Activated gamma-delta T cell treated with Interleukin-2 at 50 U/mL for 16 hours (primary cell): Measurements from ENCODE around the gene PHLDA2.

Experiments
- DNase-seq: peaks from one replicate; pipeline ENCODE4 v3.0.0-alpha.2; 2020

Gene PHLDA2

DNA sequence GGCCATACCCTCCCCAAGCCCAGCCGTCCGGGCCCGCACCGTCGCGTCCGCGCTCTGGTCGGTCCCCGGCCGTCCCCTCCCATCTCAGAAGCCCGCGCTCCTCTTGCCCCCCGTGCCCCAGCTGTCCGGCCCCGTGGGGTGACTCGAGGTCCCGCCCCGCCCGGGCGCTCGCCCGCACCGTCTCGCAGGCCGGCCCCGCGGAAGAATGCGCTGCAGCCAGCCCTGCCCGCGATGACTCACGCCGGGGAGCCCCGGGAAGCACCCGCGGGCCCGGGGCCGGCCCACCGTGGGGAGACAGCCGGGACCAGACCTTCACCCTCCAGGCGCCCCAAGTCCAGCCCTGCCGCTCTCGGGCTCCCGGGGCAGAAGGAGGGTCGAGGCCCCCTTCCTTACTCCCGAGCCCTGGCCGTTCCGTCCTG is 320 bp upstream of the PHLDA2 start:
- DNase-seq, result no peak

DNA sequence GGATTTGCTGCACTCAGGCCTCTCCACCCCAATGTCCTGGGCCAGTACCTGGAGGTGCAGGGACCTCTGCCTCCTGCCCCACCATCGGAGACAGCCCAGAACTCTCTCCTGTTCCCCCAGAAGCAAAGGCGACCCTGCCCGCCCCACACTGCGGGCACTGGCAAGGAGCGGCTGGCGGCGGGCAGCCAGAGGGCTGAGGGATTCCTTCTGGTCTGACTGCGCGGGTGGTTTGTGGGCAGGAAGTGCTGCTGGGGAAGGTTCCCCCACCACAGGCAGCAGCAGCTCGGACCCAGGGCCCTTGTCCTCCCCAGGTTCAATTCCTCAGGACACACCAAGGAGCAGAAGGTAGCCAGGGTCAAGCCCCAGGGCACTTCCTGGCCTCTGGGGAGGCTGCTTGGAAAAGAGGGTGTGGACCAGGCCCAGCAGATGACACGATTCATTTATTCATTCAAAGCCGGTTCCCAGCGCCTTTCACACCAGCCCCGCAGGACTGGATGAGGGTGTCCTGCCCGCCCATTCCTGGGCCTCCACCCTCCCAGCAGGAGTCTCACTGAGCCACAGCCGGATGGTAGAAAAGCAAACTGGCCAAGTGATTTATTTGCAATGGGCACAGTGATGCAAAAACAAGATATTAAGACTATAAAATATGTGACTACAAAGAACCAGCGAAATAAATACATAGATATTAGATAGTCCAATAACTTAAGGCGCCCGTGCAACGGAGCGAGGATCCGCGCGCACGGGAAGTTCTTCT is 1.2 kb downstream of the PHLDA2 start:
- DNase-seq, result no peak

DNA sequence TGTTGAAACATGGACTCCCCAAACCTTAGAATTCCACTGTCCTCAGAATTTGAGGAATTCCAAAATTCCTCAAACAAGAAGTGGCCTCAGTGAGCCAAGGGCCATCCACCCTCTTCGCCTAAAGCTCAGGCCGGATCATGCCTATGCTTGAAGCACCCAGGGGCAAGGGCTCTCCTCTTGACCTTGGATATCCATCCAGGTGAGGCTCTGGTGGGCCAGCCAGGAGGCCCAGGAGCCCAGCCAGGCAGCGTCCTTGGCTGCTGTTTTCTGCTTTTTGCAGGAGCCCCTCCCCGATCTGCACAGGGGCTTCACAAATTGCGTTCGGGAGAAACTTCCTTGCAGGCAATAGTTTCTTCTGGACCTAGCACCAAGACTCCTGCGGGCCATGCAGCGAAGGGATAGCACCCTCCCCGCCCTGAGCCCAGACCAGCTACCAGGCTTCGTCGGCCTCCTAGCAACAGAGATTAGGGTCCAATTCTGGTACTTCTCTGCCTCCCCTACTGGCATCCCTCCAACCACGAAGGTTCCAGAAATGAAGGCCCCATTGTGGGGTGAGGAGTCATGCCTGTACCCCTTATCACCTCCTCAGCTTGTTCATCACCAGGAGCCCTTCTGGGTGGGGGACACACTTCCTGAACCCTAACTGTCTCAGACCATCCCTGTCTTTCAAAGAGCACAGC is 2.0 kb downstream of the PHLDA2 start:
- no peak for DNase-seq

DNA sequence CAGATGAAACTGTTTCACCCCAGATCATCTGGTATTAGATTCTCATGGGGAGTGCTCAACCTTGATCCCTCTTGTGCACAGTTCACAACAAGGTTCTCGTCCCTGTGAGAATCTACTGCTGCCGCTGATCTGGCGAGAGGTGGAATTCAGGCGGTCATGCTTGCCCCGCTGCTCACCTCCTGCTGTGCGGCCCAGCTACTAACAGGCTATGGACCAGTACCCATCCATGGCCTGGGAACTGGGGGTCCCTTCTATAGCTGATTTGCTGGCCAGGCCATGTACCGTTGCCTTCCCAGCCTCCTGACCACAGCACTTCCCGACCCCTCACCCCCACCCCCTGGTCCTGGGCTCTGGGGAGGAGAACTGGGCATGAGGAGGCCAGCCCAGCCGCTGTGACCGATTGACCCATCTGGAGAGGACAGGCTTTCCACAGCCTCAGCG is 2.6 kb downstream of the PHLDA2 start:
- DNase-seq, result no peak

DNA sequence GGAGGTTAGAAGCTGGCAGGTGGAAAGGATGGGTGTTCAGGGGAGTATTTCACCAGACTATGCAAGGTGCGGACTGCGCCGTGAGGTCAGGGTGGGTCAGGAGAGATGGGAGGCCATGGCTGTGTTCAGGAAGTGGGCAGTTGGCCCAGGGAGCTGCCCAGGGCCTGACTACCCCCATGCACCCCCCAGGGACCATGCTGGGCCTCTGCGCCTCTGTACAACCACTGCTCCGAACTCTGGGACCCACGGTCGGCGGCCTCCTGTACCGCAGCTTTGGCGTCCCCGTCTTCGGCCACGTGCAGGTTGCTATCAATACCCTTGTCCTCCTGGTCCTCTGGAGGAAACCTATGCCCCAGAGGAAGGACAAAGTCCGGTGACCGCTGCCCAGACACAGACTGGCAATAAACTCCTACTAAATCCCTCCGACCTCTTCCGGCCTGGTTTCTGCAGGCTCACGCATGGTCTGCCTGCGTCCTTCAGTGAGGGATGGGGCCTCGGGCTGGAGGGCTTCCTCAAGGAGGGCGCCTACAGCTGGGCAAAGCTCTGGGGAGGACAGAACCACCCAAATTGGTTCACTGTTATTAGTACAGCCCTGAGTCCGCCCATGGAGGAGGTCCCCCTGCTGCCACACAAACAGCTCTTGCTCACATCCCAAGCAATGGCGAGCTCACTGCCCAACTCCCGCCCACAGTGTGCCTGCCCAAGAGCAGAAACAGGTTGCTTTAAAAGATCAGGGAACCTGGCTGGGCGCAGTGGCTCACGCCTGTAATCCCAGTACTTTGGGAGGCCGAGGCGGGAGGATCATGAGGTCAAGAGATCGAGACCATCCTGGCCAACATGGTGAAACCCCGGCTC is 4.2 kb downstream of the PHLDA2 start:
- no peak for DNase-seq

DNA sequence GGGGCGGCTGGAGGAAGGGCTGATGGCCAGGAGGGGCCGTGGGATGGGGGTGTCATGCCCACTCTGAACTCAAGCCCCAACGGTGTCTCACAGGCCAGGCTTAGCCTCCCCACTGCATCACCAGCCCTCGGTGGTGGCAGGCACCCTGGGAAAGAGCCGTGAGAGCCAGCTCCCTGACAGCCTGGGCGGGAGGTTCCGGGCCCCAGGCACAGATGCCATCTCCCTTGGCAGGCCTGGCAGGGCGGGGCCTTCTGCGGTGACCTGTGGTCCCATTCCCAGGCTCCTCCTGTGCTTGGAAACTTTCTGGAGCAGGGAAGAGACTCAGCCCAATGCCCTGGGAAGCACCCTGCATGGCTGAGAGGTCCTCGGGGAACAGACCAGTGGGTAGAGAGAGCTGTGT is 4.8 kb downstream of the PHLDA2 start:
- no peak for DNase-seq

DNA sequence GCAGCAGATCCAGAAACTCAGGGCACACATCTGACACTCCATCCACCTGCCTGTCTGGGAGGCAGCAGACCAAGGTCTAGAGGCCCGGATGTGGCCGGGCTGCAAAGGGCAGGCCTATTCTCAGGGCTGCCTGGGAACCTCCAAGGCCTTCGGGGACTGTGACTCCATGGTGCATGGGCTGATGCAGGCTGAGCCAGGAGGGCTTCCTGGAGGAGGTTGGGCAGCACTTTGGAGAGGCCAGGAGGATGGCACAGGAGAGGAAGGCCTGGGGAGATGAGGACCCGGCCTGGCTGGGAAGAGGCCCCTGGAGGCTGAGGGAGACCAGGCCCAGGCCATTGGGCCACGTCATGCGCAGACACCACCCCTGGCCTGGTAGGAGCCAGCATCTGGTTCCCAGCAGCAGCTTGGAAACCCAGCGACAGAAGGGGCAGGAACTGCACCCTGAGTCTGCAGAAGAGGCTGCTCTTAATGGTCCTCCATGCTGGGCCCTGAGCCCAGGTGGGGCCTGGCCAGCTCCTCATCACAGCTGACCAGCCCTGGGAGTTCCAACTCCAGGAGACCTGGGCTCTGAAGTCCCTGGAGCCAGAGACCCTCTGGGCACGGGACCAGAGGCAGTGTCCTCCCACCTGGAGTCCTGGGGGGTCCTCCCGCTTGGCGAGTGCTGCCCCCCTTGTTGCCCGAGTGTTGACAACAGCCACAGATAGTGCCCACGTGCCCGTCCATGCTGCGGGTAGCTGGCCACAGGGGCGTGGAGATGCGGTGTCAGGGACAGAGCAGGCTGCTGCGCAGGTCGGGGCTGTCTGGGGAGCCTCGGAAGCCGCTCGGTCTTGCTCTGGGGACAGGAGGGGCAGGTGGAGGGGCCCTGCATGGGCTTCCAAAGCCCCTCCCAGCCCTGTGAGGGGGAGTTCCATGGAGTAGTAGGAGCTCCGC is 5.5 kb downstream of the PHLDA2 start:
- no peak for DNase-seq

DNA sequence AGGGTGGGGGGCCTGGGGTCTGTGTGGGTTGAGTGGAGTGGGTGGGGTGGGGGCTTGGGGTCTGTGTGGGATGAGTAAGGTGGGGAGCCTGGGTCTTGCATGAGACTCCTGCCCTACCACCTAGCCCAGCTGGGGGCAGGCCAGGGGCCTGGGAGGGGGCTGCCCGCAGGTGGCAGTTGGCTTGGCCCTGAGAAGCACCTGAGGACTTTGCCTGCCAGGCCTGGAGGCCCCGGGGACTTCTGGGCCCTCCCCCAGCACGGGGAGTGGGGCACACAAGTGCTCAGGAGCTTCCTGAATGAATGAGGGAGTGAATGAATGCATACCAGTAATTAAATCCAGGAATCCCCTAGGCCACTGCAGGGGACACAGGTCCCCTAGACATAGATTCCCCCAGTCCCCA is 6.6 kb downstream of the PHLDA2 start:
- no peak for DNase-seq

DNA sequence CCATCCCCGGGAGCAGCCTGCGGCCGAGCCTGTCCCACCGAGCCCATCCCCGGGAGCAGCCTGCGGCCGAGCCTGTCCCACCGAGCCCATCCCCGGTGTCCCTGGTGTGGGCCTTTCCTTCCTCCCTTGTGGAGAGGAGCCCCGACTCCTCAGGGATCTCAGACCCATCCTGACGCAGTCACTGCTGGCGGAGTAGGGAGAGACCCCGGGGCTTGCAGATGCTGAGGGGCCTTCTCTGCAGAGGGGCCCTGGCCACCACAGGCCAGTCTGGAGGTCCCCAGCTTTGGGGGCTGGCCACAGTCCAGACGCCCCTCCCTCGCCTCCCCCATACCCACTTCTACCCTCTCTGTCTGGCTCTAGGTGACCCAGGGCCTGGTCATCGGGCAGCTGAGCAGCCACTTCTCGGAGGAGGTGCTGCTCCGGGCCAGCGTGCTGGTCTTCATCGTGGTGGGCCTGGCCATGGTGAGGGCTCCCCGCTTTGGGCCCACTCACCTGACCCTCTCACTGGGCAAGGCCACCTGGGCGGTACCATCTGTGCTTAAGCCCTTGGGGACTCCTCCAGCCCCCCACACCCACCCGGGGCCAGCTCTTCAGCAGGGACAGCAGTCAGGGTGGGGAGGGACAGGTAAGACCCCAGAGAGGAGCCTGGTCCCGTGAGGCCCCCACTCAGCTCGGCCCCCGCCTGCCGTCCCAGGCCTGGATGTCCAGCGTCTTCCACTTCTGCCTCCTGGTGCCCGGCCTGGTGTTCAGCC is 7.3 kb downstream of the PHLDA2 start:
- no peak for DNase-seq

DNA sequence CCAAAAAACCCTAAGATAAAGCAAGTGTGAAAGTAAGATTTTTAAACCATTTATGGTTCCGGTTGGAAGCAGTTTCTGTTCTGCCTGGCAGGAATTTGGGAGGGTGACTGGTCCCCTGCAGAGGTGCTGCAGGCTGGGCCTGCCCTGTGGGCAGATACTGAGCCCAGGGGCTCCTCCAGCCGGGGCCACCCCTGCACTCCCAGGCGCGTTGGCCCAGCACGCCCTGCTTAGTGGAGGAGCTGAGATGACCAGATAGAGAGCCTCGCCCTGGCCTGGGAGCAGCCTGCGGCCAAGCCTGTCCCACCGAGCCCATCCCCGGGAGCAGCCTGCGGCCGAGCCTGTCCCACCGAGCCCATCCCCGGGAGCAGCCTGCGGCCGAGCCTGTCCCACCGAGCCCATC is 8.0 kb downstream of the PHLDA2 start:
- DNase-seq, result no peak

DNA sequence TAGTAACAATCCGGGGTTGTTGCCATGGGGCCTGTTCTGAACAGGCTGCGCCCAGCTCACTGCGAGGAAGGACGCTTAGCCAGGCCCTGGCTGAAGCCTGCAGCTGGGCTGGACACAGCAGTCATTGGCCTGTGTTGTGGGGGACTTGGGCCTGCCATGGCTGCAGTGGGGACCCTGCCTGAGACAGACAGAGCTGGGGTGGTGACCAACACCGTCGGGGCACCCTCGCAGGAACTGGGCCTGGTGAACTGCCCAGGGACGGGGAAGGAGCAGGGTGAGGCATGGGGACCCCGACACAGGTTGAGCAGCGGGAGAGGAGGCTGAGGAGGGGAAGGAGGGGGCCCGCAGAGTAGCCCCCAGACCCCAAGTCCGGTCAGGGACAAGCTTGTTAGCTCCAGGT is 8.9 kb downstream of the PHLDA2 start:
- DNase-seq, result no peak

DNA sequence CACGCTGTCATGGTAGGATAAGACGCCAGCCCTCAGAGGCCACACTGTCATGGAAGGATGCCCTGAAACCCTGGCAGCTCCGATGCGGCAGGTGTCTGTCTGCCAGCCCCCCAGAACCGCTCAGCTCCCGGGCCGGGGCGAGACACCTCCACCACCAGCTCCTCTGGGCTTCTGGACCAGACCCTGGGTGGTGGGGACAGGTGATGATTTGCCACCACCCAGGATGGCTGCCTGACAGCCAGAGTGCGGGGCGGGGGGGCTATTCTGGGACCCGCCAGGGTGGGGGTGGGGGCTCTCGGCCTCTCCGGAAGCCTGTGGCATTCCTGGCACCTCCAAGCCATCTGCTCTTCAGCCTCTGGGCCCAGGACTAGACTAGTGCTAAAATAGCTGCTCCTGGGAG is 9.4 kb downstream of the PHLDA2 start:
- DNase-seq, result no peak

DNA sequence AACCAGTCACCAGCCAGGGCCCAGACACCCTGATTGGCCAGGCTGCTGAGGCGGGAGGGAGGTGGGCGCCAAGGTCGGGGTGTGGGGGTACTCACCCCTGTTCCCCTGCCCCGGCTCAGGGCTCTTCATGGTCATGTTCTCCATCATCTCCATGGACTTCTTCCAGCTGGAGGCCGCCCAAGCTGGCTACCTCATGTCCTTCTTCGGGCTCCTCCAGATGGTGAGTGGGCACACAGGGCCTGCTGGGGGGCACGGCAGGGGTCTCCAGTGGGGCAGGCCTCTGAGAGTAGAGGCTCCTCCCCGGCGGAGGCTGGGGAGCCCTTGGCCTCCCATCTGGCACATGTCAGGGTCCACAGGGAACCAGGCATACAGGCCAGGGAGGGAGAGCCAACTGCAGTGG is 10.0 kb downstream of the PHLDA2 start:
- DNase-seq, result no peak

DNA sequence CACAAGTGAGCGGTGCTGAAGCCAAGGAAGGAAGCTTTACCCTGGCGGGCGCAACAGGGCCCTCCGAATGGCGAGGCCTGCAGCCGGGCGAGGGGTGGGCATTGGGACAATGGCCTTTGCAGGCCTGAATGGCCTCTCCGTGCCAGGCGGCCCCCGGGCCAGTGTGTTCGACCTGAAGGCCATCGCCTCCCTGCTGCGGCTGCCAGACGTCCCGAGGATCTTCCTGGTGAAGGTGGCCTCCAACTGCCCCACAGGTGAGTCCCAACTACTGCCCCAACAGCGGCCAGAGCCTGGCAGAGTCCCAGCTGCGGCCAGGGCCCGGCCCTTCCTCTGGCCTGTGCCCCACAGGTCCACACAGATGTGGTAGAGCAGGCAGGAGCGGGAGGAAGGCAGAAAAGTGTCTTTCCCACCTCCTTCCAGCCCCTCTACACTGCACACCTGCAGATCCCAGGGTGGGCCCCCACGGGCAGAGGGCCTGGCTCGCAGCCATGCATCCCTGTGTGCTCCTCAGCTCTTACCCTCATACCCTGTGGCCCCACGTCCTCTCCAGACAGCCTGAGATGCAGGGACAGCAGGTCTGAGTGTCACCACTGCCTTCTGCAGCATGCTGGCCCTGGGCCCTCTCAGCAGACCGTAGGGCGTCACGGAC is 11.3 kb downstream of the PHLDA2 start:
- DNase-seq, result no peak

DNA sequence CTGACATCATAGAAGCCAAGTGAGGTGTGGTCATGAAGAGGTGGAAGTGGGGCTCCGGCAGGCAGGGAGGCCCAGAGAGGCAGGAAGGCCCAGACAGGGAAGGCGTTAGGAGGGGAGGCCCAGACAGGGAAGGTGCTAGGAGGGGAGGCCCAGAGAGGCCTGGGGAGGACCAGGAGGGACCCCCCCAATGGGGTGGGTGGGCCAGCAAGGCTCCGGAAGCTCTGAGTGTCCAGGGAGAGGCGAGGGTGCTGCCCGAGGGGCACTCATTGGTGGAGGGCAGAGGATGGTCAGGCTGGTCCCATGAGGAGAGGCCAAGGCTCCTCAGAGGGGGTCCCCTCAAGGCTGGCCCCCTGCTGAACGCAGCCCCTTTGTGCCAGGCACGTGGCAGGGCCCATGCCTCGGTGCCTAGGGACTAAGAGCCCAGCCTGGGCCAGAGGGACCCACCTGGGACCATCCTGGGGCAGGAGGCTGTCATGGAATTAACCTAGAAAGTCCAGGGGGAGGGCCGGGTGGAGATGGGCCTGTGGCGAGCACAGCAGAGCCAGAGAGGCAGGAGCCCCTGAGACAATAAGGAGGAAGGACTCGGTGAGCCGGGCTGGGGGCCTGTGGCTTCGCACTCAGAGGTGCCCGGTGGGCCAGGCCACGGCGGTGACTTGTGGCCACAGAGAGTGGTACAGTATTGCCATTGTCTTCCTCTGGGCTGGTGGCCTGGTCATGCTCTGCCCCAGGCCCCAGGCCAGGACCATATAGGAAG is 12.2 kb downstream of the PHLDA2 start:
- no peak for DNase-seq

DNA sequence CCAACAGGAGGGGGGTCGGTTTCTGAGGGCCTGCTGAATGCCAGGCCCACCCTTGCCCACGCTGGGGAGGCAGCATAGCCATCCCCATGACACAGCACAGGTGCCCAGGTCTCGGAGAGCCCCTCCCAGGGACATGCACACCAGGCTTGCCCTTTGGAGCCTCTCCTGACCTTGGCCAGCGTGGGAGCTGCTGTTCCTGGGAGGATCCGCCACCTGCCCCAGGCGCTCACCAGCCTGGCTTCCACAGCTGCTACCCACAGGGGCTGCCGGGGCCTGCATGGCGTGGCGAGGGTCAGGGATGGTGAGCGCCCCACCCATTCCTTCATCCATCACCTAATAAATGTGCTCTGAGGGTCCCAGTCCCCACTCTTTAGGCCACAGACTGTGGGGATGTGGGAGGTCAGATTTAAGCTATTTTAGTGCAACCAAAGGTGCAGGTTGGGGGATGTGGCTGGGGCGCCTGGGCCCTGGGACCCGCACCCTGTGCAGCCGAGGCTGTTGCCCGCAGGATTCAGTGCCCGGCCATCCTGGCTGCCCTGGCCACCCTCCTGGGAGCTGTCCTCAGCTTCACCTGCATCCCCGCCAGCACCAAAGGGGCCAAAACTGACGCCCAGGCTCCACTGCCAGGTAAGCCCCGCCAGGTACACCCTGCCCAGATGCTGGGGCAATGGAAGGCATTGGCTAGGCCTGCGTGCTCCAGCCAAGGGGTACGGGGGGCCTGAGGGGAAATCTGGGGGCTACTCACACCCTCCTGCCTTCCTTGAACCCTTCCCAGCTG is 12.9 kb downstream of the PHLDA2 start:
- DNase-seq, result no peak

DNA sequence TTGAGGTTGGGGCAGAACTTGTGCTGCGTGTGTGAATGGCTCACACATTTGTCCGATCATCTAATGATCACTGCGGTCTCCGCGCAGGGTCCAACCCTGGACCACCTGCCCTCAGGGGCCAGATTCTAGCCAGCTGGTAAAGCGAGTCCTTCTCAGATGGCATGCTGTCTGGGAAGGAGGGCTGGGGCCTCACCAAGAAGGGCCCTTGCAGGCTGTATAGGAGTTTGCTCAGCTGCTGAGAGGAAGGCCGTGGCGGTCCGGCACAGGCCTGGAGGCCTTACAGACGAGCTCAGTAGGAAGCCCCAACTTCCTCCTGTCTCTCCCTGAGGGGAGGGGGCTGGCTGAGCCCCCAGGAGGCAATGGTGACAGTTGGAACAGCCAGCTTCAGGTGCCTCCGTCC is 13.7 kb downstream of the PHLDA2 start:
- DNase-seq, result no peak

DNA sequence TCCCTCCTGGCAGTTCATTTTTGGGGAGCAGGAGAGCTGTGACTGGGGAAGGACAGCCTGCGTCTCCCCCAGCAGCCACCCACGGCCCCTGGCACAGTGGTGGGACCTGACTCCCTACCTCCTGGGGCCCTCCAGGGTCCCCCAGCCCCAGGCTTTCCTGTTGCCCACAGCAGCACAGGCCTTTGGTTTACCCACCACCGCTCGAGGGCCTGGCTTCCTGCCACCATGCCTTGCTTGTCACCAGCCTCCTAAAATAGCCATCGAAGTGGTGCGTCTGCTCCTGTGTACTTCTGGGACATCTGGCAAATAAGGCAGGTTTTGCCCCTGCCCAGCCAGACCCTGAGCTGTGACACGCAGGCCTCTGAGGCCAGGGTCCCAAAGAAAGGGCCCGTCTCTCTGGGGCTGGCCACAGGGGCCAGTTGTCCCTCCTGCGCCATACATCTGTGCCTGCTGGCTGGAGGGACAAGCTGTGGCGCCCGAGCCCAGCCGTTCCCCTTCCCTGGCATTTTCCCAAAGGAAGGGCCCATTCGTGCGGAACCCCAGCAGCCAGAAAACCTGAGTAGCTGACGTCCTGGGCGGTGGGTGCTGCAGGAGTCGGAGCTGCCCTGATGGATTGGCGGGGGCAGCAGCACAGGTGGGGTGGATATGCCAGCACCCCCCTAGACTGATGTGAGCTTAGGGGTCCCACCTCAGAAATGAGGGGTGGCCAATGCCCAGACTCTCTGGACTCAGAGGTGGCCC is 14.6 kb downstream of the PHLDA2 start:
- no peak for DNase-seq

DNA sequence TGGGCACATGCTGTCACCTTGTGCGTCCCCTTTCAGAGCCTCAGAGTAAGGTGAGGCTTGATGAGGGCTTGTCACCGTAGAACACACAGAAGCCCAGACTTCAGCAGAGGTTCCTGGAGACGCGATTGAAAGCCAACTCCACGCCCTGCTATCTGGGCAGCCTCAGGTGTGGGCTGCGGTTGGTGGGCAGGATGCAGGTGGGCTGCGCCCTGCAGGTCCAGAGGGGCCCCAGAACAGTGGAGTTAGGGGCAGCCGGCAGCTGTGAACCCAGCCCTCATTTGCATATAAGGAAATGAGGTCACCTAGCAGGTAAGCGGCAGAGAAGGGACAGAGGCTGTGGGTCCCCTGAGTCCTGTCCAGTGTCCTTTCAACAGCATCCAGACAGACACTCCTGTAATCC is 15.4 kb downstream of the PHLDA2 start:
- DNase-seq, result no peak
